ENCODE results near the gene ACCSL.

The ACCSL gene

GRCh38 chr11:44028816-44029506 is 18.8 kb upstream of the ACCSL start:
- no peak overlapping the region for H3K4me3 ChIP-seq (ENCODE audit: low read depth, low read length)
- no peak for TF ChIP-seq CTCF (IDR thresholded peaks at IDR 0.05; ENCODE audit: low read depth, low read length, missing control alignments)
- no peak for DNase-seq (ENCODE audit: low read depth)
- in situ Hi-C loops (cut with HindIII; ENCODE audit: low sequenced_read_pairs): no loop called here

GRCh38 chr11:44029507-44029845 is 18.3 kb upstream of the ACCSL start:
- in situ Hi-C loops (cut with HindIII; ENCODE audit: low sequenced_read_pairs): no loop called here
- no peak overlapping the region for H3K4me3 ChIP-seq (ENCODE audit: low read depth, low read length)
- TF ChIP-seq CTCF (IDR thresholded peaks at IDR 0.05; ENCODE audit: low read depth, low read length, missing control alignments): no peak
- DNase-seq (ENCODE audit: low read depth): no peak

GRCh38 chr11:44029977-44030911 is 17.5 kb upstream of the ACCSL start:
- no peak for DNase-seq (ENCODE audit: low read depth)
- H3K4me3 ChIP-seq (ENCODE audit: low read depth, low read length): no peak overlapping the region
- in situ Hi-C loops (cut with HindIII; ENCODE audit: low sequenced_read_pairs): no loop called here
- TF ChIP-seq CTCF (IDR thresholded peaks at IDR 0.05; ENCODE audit: low read depth, low read length, missing control alignments): no peak

- no peak for TF ChIP-seq CTCF (IDR thresholded peaks at IDR 0.05; ENCODE audit: low read depth, low read length, missing control alignments)
- H3K4me3 ChIP-seq (ENCODE audit: low read depth, low read length): no peak overlapping the region
- no peak for DNase-seq (ENCODE audit: low read depth)
- in situ Hi-C loops (cut with HindIII; ENCODE audit: low sequenced_read_pairs): no loop called here
Measured at GRCh38 chr11:44030996-44031395, 16.8 kb upstream of the ACCSL start.

GRCh38 chr11:44031549-44031948 is 16.2 kb upstream of the ACCSL start:
- no peak for TF ChIP-seq CTCF (IDR thresholded peaks at IDR 0.05; ENCODE audit: low read depth, low read length, missing control alignments)
- no peak overlapping the region for H3K4me3 ChIP-seq (ENCODE audit: low read depth, low read length)
- in situ Hi-C loops (cut with HindIII; ENCODE audit: low sequenced_read_pairs): no loop called here
- no peak for DNase-seq (ENCODE audit: low read depth)

- in situ Hi-C loops (cut with HindIII; ENCODE audit: low sequenced_read_pairs): no loop called here
- no peak for DNase-seq (ENCODE audit: low read depth)
Measured at GRCh38 chr11:44032299-44033085, 15.3 kb upstream of the ACCSL start.

More at GRCh38 chr11:44032299-44033085, 15.3 kb upstream of the ACCSL start:
- no peak for TF ChIP-seq CTCF (IDR thresholded peaks at IDR 0.05; ENCODE audit: low read depth, low read length, missing control alignments)
- no peak overlapping the region for H3K4me3 ChIP-seq (ENCODE audit: low read depth, low read length)
